HepG2 (cell line): ENCODE results near the gene DYDC2. TPM values are rescaled to one million over a fixed set of nuclear protein-coding genes. Genes with fewer than 3 reads are reported as not detected.

ENCODE experiments used
- ATAC-seq: fragments of 200-7000 bp; cut with Tn5 transposase; 3 replicates; pipeline ENCODE4 v1.9.1; 2020; ENCODE audit warnings: mild to moderate bottlenecking, moderate library complexity
- BruUV-seq: library from RNA; stranded (reverse); fragments of 400-500 nt; replicated peaks from 2 replicates; lab custom pipeline; 2021; lab: Mats Ljungman, UMichigan
- CTCF ChIA-PET: fragments of 300-600 bp; formaldehyde crosslinking; extraction: SDS; loops from one replicate; lab custom pipeline; 2021; ENCODE audit warnings: low total read pairs, inconsistent platforms, low intra/inter-chr PET ratio; lab: Yijun Ruan, JAX
- POLR2A ChIA-PET: fragments of 350-600 bp; sonication (Branson Sonifier 250); formaldehyde crosslinking; loops from one replicate; lab custom pipeline; 2020; ENCODE audit warnings: antibody characterized with exemption, inconsistent platforms; lab: Yijun Ruan, JAX
- DNase-seq: peaks from one replicate; pipeline ENCODE4 v3.0.0-alpha.2; 2015; ENCODE audit warnings: low spot score
- FAIRE-seq: peaks from 3 replicates; lab custom pipeline; 2011; peaks lifted over from hg19 to GRCh38; lab: Jason Lieb, UNC
- H2AFZ ChIP-seq: one replicate; pipeline ENCODE4 v1.6.1; 2011; ENCODE audit warnings: low read length, inconsistent platforms
- H3K27ac ChIP-seq: fragments of 300-600 bp; 3 replicates; pipeline ENCODE4 v1.8.0; 2011; ENCODE audit warnings: mixed run types, mild to moderate bottlenecking, mixed read lengths, low read length, inconsistent platforms; ENCODE audit not compliant: insufficient read depth; ENCODE audit errors: extremely low read length
- H3K27me3 ChIP-seq, 2 experiments: fragments of 200-600 bp in 1 of 2; 2 replicates in 1 of 2; 3 replicates in 1 of 2; pipeline versions ENCODE4 v1.6.0 to v1.8.0; 2011; ENCODE audit warnings: low read length in 2 of 2, mild to moderate bottlenecking in 2 of 2, moderate library complexity in 2 of 2, inconsistent platforms in 1 of 2; ENCODE audit not compliant: insufficient read depth in 2 of 2, control insufficient read depth in 1 of 2
- H3K36me3 ChIP-seq, 2 experiments: fragments of 200-600 bp in 1 of 2; replicated peaks in 1 of 2; 2 replicates in 1 of 2; 3 replicates in 1 of 2; pipeline versions ENCODE4 v1.5.1 to v1.8.0; 2011; ENCODE audit warnings: low read length in 2 of 2, inconsistent platforms in 1 of 2; ENCODE audit not compliant: insufficient read depth in 2 of 2, control insufficient read depth in 1 of 2
- H3K4me1 ChIP-seq: 2 replicates; pipeline ENCODE4 v1.5.1; 2012; ENCODE audit warnings: low read length, inconsistent platforms; ENCODE audit not compliant: insufficient read depth
- H3K4me2 ChIP-seq: 2 replicates; pipeline ENCODE4 v1.6.0; 2011; ENCODE audit warnings: low read depth, low read length, inconsistent platforms
- H3K4me3 ChIP-seq, 3 experiments: fragments of 200-600 bp in 1 of 3; sonication (generic), shearing (Covaris generic) in 1 of 3; replicated peaks in 1 of 3; 2 replicates each; pipeline ENCODE4 v1.5.1; 2011 to 2016; ENCODE audit warnings: low read length in 3 of 3, inconsistent platforms in 2 of 3, low read depth in 2 of 3, mild to moderate bottlenecking in 2 of 3, control low read depth in 1 of 3, mixed read lengths in 1 of 3; ENCODE audit not compliant: insufficient read depth in 1 of 3
- H3K79me2 ChIP-seq: one replicate; pipeline ENCODE4 v1.6.1; 2011; ENCODE audit warnings: low read length, inconsistent platforms; ENCODE audit not compliant: insufficient read depth
- H3K9ac ChIP-seq: 2 replicates; pipeline ENCODE4 v1.6.0; 2011; ENCODE audit warnings: mild to moderate bottlenecking, low read depth, low read length, inconsistent platforms; ENCODE audit not compliant: insufficient read depth
- H3K9me3 ChIP-seq: 2 replicates; pipeline ENCODE4 v1.5.1; 2012; ENCODE audit warnings: mild to moderate bottlenecking, low read length
- H4K20me1 ChIP-seq: 2 replicates; pipeline ENCODE4 v1.6.0; 2011; ENCODE audit warnings: inconsistent platforms, mild to moderate bottlenecking, low read length, moderate library complexity; ENCODE audit not compliant: insufficient read depth
- FOXA3 ChIP-seq: IDR thresholded peaks from 2 replicates; pipeline ENCODE4 v1.6.1; 2016; ENCODE audit warnings: missing genetic modification reagents, missing compliant biosample characterization
- FOXP1 ChIP-seq, 2 experiments: fragments of 450-650 bp in 1 of 2; IDR thresholded peaks; 2 replicates each; pipeline ENCODE4 v1.6.1; 2017 to 2018; ENCODE audit warnings: antibody characterized with exemption in 1 of 2
- GATAD2A ChIP-seq: IDR thresholded peaks from 2 replicates; pipeline ENCODE4 v1.6.1; 2016
- ZBTB20 ChIP-seq: sonication (generic); formaldehyde crosslinking; IDR thresholded peaks from 2 replicates; pipeline ENCODE4 v1.8.1; 2023; ENCODE audit warnings: missing genetic modification reagents, low read depth, mild to moderate bottlenecking, borderline replicate concordance
- ZNF20 ChIP-seq: sonication (generic); formaldehyde crosslinking; IDR thresholded peaks from 2 replicates; pipeline ENCODE4 v1.4.0; 2020; ENCODE audit warnings: mild to moderate bottlenecking, moderate library complexity, missing genetic modification reagents
- ZNF350 ChIP-seq: sonication (generic); formaldehyde crosslinking; IDR thresholded peaks from 2 replicates; pipeline ENCODE4 v1.4.0; 2020; ENCODE audit warnings: mild to moderate bottlenecking, low read depth, missing genetic modification reagents, borderline replicate concordance
- ZNF549 ChIP-seq: sonication (generic); formaldehyde crosslinking; IDR thresholded peaks from 2 replicates; pipeline ENCODE4 v1.5.0; 2020; ENCODE audit warnings: missing genetic modification reagents
- WGBS: methylation state at CpG from one replicate; pipeline ENCODE4 v1.1.6; 2017; ENCODE audit warnings: low lambda C conversion rate; 5-methylcytosine and 5-hydroxymethylcytosine counted together
- in situ Hi-C: cut with HindIII; loops from 2 replicates; pipeline ENCODE4 v1.10.0; 2017; ENCODE audit warnings: low pct_unique_long_range_greater_than_20kb; ENCODE audit not compliant: extremely low pct_ligation_motif_present
- intact Hi-C: fragments of 100-400 bp; cut with micrococcal nuclease; formaldehyde crosslinking; loops from one replicate; pipeline ENCODE4 v1.10.0; 2022; ENCODE audit not compliant: unreplicated experiment
- polyA plus RNA-seq, 8 experiments: library from polyadenylated mRNA; depleted of rRNA in 3 of 8; stranded (reverse) in 7 of 8; unstranded in 1 of 8; fragments of >200 nt; fragmentation: Illumina TruSeq in 4 of 8; extraction: Trizol in 4 of 8; gene quantifications; 2 replicates each; pipeline versions ENCODE4 v1.2.1 to v1.2.3, GENCODE V29; 2011 to 2016; ENCODE audit warnings: low read depth in 4 of 8, missing spikeins in 1 of 8, mixed read lengths in 1 of 8; ENCODE audit not compliant: insufficient read depth in 1 of 8
- total RNA-seq, 5 experiments: library from RNA; depleted of rRNA; stranded (reverse); fragments of >200 nt; fragmentation: Illumina TruSeq; extraction: Trizol; gene quantifications; 2 replicates each; pipeline ENCODE4 v1.2.3, GENCODE V29; 2016; ENCODE audit warnings: low read depth in 1 of 5
- TF ChIP-seq, protein P1 (sequence below): IDR thresholded peaks from 2 replicates; pipeline ENCODE4 v1.4.0; 2020; ENCODE audit warnings: mild to moderate bottlenecking, missing genetic modification reagents

The DYDC2 gene
- total and polyA plus RNA-seq, 2 of the 13 experiments (the other 11 are each of a cell fraction or from before 2014, with no cell fraction given), result 0.98 to 2.3 TPM

DNA sequence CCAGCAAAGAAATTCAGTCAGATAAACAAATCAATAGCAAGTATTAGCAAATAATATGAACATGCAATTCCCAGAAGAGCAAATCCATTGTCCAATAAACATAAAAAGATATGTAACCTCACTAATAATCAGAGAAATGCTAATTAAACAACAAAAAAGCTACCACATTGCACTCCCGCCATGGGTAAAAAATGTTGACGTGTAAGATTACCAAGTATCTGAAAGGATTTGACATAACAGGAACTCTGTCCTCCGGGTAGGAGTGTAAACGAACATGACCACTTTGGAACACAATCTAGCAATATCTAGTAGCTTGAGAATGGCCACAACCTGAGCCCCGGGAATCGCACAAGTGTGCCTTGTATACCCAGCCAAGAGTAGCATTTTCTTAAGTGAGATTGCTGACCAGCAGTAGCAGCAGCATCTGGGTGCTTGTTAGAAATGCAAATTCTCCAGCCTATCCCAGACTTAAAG is 31.7 kb upstream of the DYDC2 start:
- 9% methylated on average over 6 of the region's 6 CpGs for WGBS
- FAIRE-seq, result no peak
- in situ Hi-C loops (no loop called here), intact Hi-C loops (loop anchor here (5.0 kb wide), 1 partner anchor 63 kb away; no protein-coding TSS in a partner anchor)
- CTCF ChIA-PET, result no interaction called here
- H3K27ac ChIP-seq, result no peak overlapping the region
- H4K20me1 ChIP-seq, result no peaks in the 10 kb centered on the region
- no peaks in the 10 kb centered on the region for H3K36me3 ChIP-seq
- no peak overlapping the region for H3K9ac ChIP-seq
- no peaks in the 10 kb centered on the region; a peak in 1 of 5 replicates for H3K27me3 ChIP-seq
- peaks cover 44% of the 10 kb centered on the region for H3K4me1 ChIP-seq
- no peak for ATAC-seq
- TF ChIP-seq GATAD2A (CRISPR knock-in tag) (peak; percentile 36; the same call in 1 of the 2 replicates), ZNF549 (CRISPR knock-in tag) (no peak), FOXA3 (peak; percentile 8; the same call in 1 of the 2 replicates), ZBTB20 (no peak), ZNF20 (no peak), FOXP1 (IDR thresholded peaks at IDR 0.05) (no peak), FOXP1 (CRISPR knock-in tag; IDR thresholded peaks at IDR 0.05) (peak; percentile 52; the same call in 1 of the 2 replicates), ZNF350 (CRISPR knock-in tag) (no peak)
- TF ChIP-seq, protein P1, sequence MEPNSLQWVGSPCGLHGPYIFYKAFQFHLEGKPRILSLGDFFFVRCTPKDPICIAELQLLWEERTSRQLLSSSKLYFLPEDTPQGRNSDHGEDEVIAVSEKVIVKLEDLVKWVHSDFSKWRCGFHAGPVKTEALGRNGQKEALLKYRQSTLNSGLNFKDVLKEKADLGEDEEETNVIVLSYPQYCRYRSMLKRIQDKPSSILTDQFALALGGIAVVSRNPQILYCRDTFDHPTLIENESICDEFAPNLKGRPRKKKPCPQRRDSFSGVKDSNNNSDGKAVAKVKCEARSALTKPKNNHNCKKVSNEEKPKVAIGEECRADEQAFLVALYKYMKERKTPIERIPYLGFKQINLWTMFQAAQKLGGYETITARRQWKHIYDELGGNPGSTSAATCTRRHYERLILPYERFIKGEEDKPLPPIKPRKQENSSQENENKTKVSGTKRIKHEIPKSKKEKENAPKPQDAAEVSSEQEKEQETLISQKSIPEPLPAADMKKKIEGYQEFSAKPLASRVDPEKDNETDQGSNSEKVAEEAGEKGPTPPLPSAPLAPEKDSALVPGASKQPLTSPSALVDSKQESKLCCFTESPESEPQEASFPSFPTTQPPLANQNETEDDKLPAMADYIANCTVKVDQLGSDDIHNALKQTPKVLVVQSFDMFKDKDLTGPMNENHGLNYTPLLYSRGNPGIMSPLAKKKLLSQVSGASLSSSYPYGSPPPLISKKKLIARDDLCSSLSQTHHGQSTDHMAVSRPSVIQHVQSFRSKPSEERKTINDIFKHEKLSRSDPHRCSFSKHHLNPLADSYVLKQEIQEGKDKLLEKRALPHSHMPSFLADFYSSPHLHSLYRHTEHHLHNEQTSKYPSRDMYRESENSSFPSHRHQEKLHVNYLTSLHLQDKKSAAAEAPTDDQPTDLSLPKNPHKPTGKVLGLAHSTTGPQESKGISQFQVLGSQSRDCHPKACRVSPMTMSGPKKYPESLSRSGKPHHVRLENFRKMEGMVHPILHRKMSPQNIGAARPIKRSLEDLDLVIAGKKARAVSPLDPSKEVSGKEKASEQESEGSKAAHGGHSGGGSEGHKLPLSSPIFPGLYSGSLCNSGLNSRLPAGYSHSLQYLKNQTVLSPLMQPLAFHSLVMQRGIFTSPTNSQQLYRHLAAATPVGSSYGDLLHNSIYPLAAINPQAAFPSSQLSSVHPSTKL, result 0 out of 2 replicates have a peak, but pooled peaks have one; percentile 17
- no peaks in the 10 kb centered on the region for H3K79me2 ChIP-seq
- BruUV-seq, result no TSS peak
- no peak overlapping the region for H3K4me3 ChIP-seq
- POLR2A ChIA-PET, result no interaction called here
- no peaks in the 10 kb centered on the region for H3K9me3 ChIP-seq
- H3K4me2 ChIP-seq, result peak overlapping the region; percentile 39; the same call in 1 of the 2 replicates
- no peak for DNase-seq
- H2AFZ ChIP-seq, result no peak overlapping the region
